Activated T-cell treated with anti-CD3 and anti-CD28 coated beads, Interleukin-2, amount 50 U/mL, for 1 hour (primary cell): ENCODE measurements around the gene CD1D.
A peak's percentile ranks its signal among the peaks of the same experiment; 100 is the strongest.
"Not testable (repeated sequence)": the region's sequence is repeated elsewhere in the genome, so short reads cannot be mapped to it uniquely, and the experiment has no call there.

Experiments used
- DNase-seq: peaks from one replicate; pipeline ENCODE4 v3.0.0-alpha.2; 2020

CD1D gene

DNA sequence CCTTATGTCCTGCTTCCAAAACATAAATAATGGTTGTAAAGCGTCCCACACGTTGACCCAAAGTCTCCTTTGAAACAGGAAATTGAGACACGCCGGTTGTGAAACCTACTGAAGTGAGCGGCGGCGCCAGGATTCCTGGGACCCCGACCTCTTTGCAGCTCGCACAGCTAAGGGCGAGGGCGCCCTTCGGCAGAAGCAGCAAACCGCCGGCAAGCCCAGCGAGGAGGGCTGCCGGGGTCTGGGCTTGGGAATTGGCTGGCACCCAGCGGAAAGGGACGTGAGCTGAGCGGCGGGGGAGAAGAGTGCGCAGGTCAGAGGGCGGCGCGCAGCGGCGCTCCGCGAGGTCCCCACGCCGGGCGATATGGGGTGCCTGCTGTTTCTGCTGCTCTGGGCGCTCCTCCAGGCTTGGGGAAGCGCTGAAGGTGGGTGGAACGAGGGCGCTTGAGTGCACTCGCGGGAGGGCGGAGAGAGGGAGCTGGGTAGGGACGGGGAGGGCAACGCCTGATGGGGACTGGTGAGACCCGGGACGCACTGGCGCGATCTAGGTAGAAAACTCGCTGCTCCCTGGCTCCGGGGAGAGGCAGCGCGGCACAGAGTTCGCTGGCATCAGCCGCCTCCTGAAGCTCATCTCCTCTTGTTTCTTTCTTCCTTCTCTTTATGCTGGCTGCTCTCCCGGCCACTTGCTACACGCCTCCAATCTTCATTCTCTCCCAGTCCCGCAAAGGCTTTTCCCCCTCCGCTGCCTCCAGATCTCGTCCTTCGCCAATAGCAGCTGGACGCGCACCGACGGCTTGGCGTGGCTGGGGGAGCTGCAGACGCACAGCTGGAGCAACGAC, at the start of gene CD1D:
CD1D (plus strand) TSS at position 155 of the 836 bp plus-strand sequence; CDS start at position 362, 207 bp downstream.
- DNase-seq = no peak

GRCh38 chr1:158131217-158131616, 49.5 kb upstream of the CD1D start:
- DNase-seq = no peak

DNA sequence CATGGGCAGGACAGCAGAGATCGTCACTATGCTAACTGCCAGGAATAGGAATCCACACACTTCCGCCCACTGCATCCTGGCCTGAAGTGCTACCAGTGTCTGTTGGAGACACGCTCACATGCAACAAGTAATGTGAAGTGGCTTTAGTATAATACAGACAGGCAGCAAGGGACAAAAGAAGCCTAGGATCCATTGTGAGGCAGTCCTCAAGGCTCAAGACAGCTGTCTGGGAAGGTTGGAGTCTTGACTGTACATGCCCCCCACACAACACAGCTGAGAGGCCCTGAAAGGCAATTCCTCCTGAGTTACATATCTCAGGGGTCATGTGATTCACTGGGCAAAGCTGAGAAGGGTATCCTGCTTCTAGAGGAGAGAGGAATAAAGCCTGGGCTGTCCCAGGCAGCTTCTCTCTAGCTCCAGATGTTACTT, 39.9 kb upstream of the CD1D start:
- no peak for DNase-seq

DNA sequence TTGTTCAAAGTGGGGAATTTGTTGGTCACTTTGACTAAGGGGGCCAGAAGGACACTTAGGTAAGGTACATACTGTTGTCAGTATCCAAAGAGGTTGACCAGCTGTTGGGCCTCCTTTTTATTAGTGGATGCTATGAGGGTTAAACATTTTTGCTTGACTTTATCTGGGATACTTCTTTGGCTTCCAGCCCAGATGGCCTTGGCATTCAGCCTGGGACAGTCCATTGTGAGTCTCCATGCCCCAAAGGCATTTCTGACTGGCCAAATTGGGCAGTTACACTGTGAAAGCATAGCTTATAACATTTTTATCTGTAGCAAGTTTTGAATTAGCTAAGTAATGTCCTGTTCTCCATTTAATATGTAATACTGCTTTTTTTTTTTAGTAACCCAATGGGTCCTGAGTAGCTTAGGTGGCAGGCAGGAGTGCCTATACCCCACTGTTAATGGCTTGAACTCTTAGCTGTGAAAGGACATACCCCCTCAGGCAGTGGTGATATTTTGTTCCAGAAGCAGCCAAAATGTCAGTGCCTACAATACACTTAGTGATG, 35.4 kb upstream of the CD1D start:
- DNase-seq = no peak

GRCh38 chr1:158146165-158146564, 34.5 kb upstream of the CD1D start:
- no peak for DNase-seq

DNA sequence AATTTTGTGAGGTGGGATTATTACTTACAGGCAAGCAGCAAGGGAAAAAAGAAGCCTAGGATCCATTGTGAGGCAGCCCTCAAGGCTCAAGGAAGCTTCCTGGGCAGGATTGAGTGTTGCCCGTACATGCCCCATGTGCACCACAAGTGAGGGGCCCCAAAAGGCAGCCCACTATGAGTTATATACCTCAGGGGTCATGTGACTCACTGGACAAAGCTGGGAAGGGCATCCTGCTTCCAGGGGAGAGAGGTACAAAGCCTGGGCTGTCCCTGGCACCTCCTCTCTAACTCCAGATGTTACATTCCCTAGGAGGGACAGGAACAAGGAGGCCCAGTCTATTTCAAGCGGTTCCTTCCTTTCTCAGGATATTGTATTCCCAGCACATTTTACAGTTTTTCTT, 34.0 kb upstream of the CD1D start:
- no peak for DNase-seq

DNA sequence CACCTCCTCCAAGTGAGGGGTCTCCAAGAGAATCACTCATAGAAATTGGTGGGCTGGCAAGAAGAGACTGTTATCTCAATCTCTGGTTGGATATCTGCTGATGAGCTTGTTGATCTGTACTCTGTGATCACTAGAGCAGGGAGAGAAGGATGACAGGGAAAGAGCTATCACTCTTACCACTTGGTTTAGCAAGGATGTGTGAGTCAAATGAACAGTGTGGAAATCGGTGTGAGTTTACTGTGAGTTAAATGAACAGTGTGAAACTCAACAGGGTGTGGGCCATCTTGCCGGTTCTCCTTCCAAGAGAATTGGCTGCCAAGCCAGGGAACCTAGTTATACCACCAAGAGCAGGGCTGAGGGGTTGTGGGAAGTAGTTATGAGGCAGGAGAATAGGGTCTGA, 33.3 kb upstream of the CD1D start:
- DNase-seq = no peak

DNA sequence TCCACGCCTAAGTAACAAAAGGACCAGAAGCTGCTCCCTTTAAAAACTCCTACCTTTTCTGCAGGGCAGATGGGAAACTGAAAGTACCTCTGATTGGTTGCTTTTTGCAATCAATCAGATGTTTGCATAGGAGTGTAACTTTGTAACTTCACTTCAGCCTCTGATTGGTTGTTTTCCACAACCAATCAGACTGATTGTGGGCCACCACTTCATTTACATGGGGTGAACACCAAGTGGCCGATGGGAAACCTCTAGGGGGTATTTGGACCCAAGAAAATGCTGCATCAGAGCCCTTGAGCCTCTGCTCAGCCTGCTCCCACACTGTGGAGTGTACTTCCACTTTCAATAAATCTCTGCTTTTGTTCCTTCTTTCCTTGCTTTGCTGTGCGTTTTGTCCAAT, 32.8 kb upstream of the CD1D start:
- no peak for DNase-seq

GRCh38 chr1:158148468-158148867, 32.2 kb upstream of the CD1D start:
- no peak for DNase-seq

GRCh38 chr1:158149175-158149574, 31.5 kb upstream of the CD1D start:
- DNase-seq = peak; percentile 22

GRCh38 chr1:158149577-158150269, 31.0 kb upstream of the CD1D start:
- DNase-seq = peak; percentile 69

DNA sequence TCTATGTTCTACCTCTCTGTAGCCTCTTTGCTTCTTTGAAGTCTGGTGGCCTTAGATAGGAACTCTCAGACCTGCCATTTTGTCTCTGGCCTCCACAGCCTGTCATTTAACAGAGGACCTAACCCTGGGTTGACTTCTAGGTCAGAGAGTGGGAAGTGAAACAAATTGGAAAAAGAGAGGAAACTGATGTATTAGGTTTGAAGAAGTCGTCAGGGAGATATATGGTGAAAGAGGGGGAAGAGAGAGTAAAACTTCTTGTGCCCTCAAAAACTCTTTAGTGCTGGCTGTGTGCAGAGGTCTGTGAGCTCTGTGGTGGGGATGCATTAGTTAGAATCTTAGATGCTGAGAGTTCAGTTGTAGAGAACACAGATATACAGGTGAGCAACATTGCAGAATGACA, 30.2 kb upstream of the CD1D start:
- DNase-seq = no peak

GRCh38 chr1:158153179-158153578, 27.5 kb upstream of the CD1D start:
- DNase-seq = no peak

DNA sequence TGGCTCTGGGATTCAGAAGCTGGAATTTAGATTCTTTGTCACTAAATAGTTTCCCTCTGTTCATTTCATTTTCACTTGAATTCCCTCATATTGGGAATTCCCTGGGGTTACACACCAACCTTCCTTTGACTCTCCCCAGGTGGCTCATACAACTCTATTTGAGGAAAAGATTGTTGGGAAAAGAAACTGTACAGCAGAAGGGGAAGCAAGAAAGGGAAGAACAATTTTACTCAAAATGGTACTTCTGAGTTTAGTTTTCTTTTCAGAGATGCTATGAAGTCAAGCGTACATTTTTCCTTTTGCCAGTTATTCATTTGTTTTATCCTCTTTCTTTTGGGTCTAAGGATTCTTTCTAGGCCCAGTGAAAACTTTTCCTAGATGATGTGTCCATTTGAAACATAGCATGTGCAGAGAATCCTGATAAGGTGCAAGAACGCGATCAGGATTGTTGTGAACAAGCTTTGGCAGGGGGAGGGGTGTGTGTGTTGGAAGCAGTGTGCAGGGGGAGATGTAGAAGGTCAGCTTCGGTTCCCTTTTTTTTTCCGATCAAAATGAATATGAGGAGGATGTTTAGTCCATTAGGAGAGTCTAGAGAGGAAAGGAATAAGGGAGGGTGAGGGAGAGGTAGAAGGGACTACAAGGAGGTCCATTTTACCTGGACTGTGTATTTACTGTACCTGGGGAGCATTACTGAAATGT, 26.8 kb upstream of the CD1D start:
- no peak for DNase-seq

DNA sequence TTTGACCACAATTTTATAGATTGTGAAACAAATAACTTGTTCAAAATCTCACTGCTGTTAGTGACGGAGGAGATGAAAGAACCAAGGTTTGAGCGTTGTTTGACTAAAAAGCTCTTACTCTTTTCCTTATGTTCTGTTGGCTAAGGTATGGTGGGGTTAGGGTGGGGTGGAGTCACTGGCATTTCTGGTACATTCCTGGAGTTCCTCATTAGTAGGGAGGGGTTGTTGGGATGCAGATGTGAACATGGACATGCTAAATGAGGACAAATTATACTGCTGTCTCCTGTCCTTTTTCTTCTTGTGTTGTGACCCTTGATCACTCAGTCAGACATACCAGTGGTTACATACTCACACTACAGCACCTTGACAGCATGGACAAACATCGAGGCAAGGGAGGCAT, 26.2 kb upstream of the CD1D start:
- DNase-seq = no peak

GRCh38 chr1:158155673-158156072, 25.0 kb upstream of the CD1D start:
- no peak for DNase-seq

DNA sequence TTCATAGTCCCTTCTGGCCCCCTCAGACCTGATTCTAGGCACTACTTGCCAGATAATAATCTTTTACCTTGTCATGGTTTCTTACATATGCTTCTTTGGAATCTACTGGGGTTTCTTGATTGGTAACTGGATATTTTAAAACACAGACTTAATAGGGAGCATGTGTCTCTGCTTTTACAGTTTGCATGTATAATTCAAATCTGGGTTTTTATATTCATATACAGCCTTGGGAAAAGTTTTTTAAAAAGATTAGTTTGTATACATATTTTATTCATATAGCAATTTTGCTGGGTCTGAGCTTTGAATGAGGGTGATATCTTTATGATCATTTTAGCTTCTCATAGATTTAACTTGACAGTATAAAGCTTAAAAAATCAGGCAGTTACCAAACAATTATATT, 21.1 kb upstream of the CD1D start:
- no peak for DNase-seq

DNA sequence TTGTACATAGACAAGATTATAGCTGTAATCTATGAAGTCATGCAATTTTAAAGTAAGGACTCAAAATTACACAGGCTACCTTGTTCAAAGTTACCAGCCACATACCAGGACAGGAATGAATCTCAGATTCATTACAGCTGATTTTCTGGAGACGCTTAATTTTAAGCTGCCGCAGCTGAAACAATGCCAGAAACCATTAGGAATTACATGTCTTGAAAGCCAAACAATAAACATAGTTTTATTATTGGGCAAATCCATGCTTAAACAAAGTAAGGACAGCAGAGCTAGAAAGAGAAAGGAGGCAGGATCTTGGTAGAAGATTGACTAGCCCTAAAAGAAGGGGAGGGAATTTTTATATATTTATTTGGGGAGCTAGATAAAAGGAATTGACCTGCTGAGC, 19.2 kb upstream of the CD1D start:
- DNase-seq = no peak

DNA sequence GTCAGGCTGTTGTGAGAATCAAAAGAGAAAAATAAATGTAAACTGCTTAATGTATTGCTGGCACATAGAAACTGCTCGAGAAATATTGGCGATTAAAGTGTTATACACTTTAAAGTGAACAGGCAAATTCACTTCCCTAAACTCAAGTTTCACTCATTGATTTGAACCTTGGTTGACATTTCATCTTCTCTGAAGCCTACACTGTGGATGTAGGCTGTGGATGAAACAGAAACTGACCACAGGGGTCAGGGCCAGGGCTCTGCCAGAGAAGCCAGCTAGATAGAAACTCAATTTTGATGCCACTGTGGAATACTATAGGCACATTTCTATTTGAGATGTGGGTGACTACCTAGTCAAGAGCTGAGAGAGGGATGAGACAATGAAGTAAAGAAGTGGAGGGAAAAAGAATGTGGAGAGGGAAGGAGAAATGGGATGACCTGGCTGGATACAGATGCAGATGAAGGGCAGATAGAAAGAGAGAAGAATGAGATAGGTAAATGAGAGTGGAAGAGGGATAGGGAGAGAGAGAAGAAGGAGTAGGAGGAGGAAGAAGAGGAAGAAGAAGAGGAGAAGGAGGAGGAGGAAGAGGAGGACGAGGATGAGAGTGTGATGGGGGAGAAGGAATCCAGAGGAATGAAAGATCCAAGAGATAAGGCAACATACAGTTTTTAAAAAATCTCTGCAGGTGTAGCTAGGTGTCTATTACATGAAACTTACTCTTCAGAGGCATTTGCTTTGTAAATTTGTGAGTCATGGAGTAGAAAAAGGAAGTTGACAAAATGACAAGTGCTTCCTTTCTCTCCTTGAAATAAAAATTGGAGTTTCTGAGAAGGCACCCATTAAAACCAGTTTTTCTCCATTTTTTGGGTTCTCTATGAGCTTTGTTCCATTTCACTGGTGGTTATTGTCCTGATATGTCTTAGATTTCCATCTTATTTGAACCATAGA, 17.4 kb upstream of the CD1D start:
- no peak for DNase-seq

DNA sequence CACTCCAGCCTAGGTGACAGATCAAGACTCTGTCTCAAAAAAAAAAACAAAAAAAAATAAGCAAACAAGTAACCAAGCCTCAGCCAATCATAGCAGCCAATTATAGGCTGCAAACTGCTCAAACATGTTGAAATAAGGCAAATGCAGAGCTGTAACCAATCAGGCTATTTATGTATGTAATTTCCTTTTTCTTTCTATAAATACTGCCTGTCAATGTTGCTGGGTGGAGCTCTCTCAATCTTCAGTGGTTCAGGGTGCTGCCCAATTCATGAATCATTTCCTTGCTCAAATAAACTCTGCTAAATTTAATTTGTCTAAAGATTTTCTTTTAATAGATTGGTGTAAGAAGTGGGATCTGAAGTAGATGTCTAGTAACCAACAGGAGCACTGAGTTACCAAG, 11.6 kb upstream of the CD1D start:
- no peak for DNase-seq

DNA sequence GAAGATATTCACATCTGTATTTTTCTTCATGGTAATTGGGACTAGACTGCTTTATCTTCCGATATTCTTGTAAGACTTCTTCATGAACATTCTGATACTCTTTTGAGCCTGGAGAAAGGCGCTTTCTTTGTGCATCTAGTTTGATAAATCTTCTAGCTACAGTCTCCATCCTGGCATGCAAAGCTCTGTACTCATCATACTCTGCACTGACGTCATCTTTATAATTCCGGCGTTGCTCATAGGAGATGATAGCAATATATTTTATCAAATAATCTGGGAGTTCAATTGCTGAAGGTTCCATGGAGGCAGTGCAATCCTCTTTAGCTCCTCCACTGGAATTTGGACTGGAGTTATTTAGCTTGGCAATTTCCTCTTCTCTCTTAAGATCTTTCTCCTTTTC, 4.8 kb upstream of the CD1D start:
- not testable (repeated sequence) for DNase-seq

- no peak for DNase-seq
Observed at GRCh38 chr1:158176399-158176798, 4.3 kb upstream of the CD1D start.
